GM23338 (cell line): Measurements from ENCODE around the gene ANTXR2. TPM values are rescaled to one million over a fixed set of nuclear protein-coding genes. Genes with fewer than 3 reads are reported as not detected.

Source experiments
- ATAC-seq: fragments of 200-7000 bp; cut with Tn5 transposase; 3 replicates; pipeline ENCODE4 v1.9.1; 2020
- DNase-seq: peaks from one replicate; pipeline ENCODE4 v3.0.0-alpha.2; 2015; ENCODE audit warnings: low spot score
- H2AFZ ChIP-seq: fragments of 200-600 bp; sonication (generic); 2 replicates; pipeline ENCODE4 v1.8.0; 2016; ENCODE audit warnings: antibody characterized with exemption, mild to moderate bottlenecking, moderate library complexity
- H3F3A ChIP-seq: fragments of 200-600 bp; sonication (generic); replicated peaks from 2 replicates; pipeline ENCODE4 v1.8.0; 2017; ENCODE audit warnings: antibody characterized with exemption, mixed run types, low read depth
- H3K27ac ChIP-seq: fragments of 200-600 bp; sonication (generic); 2 replicates; pipeline ENCODE4 v1.6.1; 2016; ENCODE audit warnings: low read depth
- H3K27me3 ChIP-seq: fragments of 200-600 bp; sonication (generic); 2 replicates; pipeline ENCODE4 v1.8.0; 2016; ENCODE audit warnings: mild to moderate bottlenecking, mixed run types, moderate library complexity; ENCODE audit not compliant: insufficient read depth
- H3K36me3 ChIP-seq: fragments of 200-600 bp; sonication (generic); 2 replicates; pipeline ENCODE4 v1.8.0; 2016; ENCODE audit warnings: mild to moderate bottlenecking; ENCODE audit not compliant: insufficient read depth
- H3K4me1 ChIP-seq: fragments of 200-600 bp; sonication (generic); 2 replicates; pipeline ENCODE4 v1.8.0; 2016; ENCODE audit warnings: mild to moderate bottlenecking, moderate library complexity; ENCODE audit not compliant: insufficient read depth
- H3K4me2 ChIP-seq: fragments of 200-600 bp; sonication (generic); 2 replicates; pipeline ENCODE4 v1.7.1; 2017; ENCODE audit warnings: mixed run types
- H3K4me3 ChIP-seq: fragments of 200-600 bp; sonication (generic); 2 replicates; pipeline ENCODE4 v1.6.1; 2016; ENCODE audit warnings: mixed run types
- H3K79me2 ChIP-seq: fragments of 200-600 bp; sonication (generic); replicated peaks from 2 replicates; pipeline ENCODE4 v1.8.0; 2017; ENCODE audit warnings: mild to moderate bottlenecking; ENCODE audit not compliant: insufficient read depth
- H3K9me2 ChIP-seq: fragments of 200-600 bp; sonication (generic); 2 replicates; pipeline ENCODE4 v1.8.0; 2017; ENCODE audit not compliant: insufficient read depth
- H4K20me1 ChIP-seq: fragments of 200-600 bp; sonication (generic); replicated peaks from 2 replicates; pipeline ENCODE4 v1.8.0; 2017; ENCODE audit warnings: mild to moderate bottlenecking; ENCODE audit not compliant: insufficient read depth
- H3K27ac Mint-ChIP-seq: 2 replicates; pipeline ENCODE4 v1.8.0; 2020; ENCODE audit warnings: inconsistent platforms, mild to moderate bottlenecking, moderate library complexity, mixed read lengths
- H3K27me3 Mint-ChIP-seq: 3 replicates; pipeline ENCODE4 v1.8.0; 2022; ENCODE audit warnings: low read depth, mild to moderate bottlenecking, moderate library complexity, mixed read lengths, inconsistent platforms; ENCODE audit not compliant: insufficient read depth, poor library complexity
- H3K36me3 Mint-ChIP-seq: 3 replicates; pipeline ENCODE4 v1.8.0; 2021; ENCODE audit warnings: low read depth, mild to moderate bottlenecking, inconsistent platforms, moderate library complexity, mixed read lengths
- H3K4me1 Mint-ChIP-seq: 3 replicates; pipeline ENCODE4 v1.8.0; 2020; ENCODE audit warnings: mild to moderate bottlenecking, inconsistent platforms, mixed read lengths
- H3K4me3 Mint-ChIP-seq: 3 replicates; pipeline ENCODE4 v1.8.0; 2021; ENCODE audit warnings: moderate library complexity, mild to moderate bottlenecking, inconsistent platforms, mixed read lengths
- H3K9me3 Mint-ChIP-seq: 3 replicates; pipeline ENCODE4 v1.8.0; 2020; ENCODE audit warnings: moderate library complexity, mild to moderate bottlenecking, inconsistent platforms, mixed read lengths
- CREB1 ChIP-seq: fragments of 250-450 bp; sonication (Bioruptor Pico); IDR thresholded peaks from 2 replicates; pipeline ENCODE4 v1.5.0; 2020; ENCODE audit warnings: low read depth, mild to moderate bottlenecking, moderate library complexity
- CTCF ChIP-seq, 2 experiments: fragments of 200-600 bp in 1 of 2; sonication (generic) in 1 of 2; conservative IDR thresholded peaks; 2 replicates each; pipeline versions ENCODE4 v1.5.1 to v1.6.1; 2016 to 2017; ENCODE audit warnings: antibody characterized with exemption in 2 of 2, low read depth in 2 of 2, mild to moderate bottlenecking in 2 of 2, moderate library complexity in 1 of 2
- ETS1 ChIP-seq: IDR thresholded peaks from 2 replicates; pipeline ENCODE4 v1.6.1; 2016; ENCODE audit warnings: antibody characterized with exemption
- EZH2 ChIP-seq: fragments of 200-600 bp; sonication (generic); IDR thresholded peaks from one replicate; pipeline ENCODE4 v1.8.0; 2017; ENCODE audit warnings: antibody characterized with exemption, mild to moderate bottlenecking, low read depth; ENCODE audit not compliant: unreplicated experiment
- JUNB ChIP-seq: IDR thresholded peaks from one replicate; pipeline ENCODE4 v1.6.1; 2016; ENCODE audit warnings: antibody characterized with exemption; ENCODE audit not compliant: unreplicated experiment
- POLR2AphosphoS5 ChIP-seq: IDR thresholded peaks from 2 replicates; pipeline ENCODE4 v1.6.1; 2016; ENCODE audit warnings: antibody characterized with exemption, low read depth
- REST ChIP-seq: IDR thresholded peaks from one replicate; pipeline ENCODE4 v1.6.1; 2018; ENCODE audit warnings: antibody characterized with exemption; ENCODE audit not compliant: unreplicated experiment
- STAT1 ChIP-seq: IDR thresholded peaks from one replicate; pipeline ENCODE4 v1.6.1; 2016; ENCODE audit warnings: antibody characterized with exemption; ENCODE audit not compliant: unreplicated experiment
- ZNF331 ChIP-seq: fragments of 250-450 bp; sonication (Bioruptor Pico); IDR thresholded peaks from 2 replicates; pipeline ENCODE4 v1.5.0; 2020; ENCODE audit warnings: low read depth, mild to moderate bottlenecking, moderate library complexity
- polyA plus RNA-seq: library from polyadenylated mRNA; unstranded; fragments of >200 nt; fragmentation: Nextera tagmentation; extraction: Ambion mirVana; gene quantifications from 2 replicates; pipeline ENCODE4 v1.2.1, GENCODE V29; 2016
- total RNA-seq: library from RNA; depleted of rRNA; stranded (reverse); fragments of >200 nt; shearing (Covaris generic); gene quantifications from 2 replicates; pipeline ENCODE4 v1.2.3, GENCODE V29; 2014

Gene ANTXR2
- total and polyA plus RNA-seq, 2 experiments from 2014 or later = 2.0 to 5.3 TPM

GRCh38 chr4:79958466-79959264 is 114.4 kb downstream of the ANTXR2 start:
- H3K79me2 ChIP-seq = no peaks in the 10 kb centered on the region
- no peak for ATAC-seq
- no peak overlapping the region for H3K4me3 ChIP-seq
- no peaks in the 10 kb centered on the region; the same call in 1 of the 2 replicates for H3K4me1 ChIP-seq
- no peak overlapping the region for H3K4me2 ChIP-seq
- DNase-seq = no peak
- H4K20me1 ChIP-seq = no peaks in the 10 kb centered on the region
- no peaks in the 10 kb centered on the region for H3K9me2 ChIP-seq
- no peak overlapping the region for H3K27ac ChIP-seq
- H3K27me3 Mint-ChIP-seq = no peaks in the 10 kb centered on the region
- no peak overlapping the region for H2AFZ ChIP-seq
- no peak for TF ChIP-seq JUNB
- no peak for TF ChIP-seq ZNF331 (CRISPR knock-in tag)
- TF ChIP-seq CREB1 = no peak
- no peak for TF ChIP-seq CTCF (conservative IDR thresholded peaks at IDR 0.05; ENCODE audit: low read depth in 2 of 2)
- TF ChIP-seq STAT1 = no peak
- TF ChIP-seq REST = no peak
- TF ChIP-seq POLR2AphosphoS5 = no peak
- no peak for TF ChIP-seq EZH2
- no peak for TF ChIP-seq ETS1
- no peaks in the 10 kb centered on the region for H3K36me3 Mint-ChIP-seq
- H3K9me3 Mint-ChIP-seq = no peaks in the 10 kb centered on the region
- peaks cover 20% of the 10 kb centered on the region for H3K27me3 ChIP-seq
- H3F3A ChIP-seq = no peaks in the 10 kb centered on the region
- H3K4me3 Mint-ChIP-seq = no peak overlapping the region
- H3K36me3 ChIP-seq = no peaks in the 10 kb centered on the region
- peaks cover 7% of the 10 kb centered on the region; the same call in 2 of the 3 replicates for H3K4me1 Mint-ChIP-seq
- H3K27ac Mint-ChIP-seq = no peak overlapping the region
